GM20431 (cell line): Measurements from ENCODE around the gene TAL1.

Experiments
- in situ Hi-C: fragments of 300-500 bp; cut with MseI, MboI; formaldehyde crosslinking; loops from one replicate; pipeline ENCODE4 v1.15.0; 2020; ENCODE audit warnings: low sequenced_read_pairs; ENCODE audit not compliant: unreplicated experiment

TAL1 gene

DNA sequence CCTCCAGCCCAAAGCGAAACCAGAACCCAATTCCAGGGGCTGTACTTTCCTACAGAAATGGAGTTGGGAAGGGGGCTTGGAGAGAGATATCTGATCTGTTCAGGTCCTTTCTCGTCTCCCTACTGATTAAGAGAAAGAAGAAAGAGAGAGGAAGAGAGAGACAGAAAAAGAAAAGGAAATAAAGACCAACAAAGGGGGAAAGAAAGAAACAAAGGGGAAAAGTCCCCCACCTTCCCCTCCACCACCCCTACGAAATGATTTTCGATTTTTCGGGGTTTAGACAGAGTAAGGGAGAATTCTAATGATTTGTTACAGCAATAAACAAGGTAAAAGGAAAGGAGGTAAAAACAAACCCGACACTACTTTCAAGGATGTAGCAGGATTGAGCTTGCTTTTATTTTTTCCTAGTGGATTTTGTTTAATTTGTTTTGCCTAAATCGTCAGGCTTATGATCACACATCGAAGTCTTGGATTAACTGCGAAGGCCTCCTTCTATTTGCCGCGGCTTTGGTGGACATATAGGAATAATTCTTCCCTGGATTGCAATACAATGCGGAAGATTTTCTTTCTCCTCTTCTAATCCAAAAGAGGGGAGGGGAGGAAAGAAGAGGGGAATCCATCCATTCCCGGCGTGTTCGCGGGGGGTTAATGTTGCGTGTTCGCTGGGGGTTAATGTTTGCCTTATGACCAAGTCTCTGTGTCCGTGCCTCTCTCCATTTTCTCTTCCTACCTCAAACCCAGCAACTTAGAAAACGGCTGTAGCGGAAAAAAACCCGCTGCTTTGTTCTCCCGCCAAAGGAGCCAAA is 1.9 kb downstream of the TAL1 start:
- in situ Hi-C loops, result no loop called here

DNA sequence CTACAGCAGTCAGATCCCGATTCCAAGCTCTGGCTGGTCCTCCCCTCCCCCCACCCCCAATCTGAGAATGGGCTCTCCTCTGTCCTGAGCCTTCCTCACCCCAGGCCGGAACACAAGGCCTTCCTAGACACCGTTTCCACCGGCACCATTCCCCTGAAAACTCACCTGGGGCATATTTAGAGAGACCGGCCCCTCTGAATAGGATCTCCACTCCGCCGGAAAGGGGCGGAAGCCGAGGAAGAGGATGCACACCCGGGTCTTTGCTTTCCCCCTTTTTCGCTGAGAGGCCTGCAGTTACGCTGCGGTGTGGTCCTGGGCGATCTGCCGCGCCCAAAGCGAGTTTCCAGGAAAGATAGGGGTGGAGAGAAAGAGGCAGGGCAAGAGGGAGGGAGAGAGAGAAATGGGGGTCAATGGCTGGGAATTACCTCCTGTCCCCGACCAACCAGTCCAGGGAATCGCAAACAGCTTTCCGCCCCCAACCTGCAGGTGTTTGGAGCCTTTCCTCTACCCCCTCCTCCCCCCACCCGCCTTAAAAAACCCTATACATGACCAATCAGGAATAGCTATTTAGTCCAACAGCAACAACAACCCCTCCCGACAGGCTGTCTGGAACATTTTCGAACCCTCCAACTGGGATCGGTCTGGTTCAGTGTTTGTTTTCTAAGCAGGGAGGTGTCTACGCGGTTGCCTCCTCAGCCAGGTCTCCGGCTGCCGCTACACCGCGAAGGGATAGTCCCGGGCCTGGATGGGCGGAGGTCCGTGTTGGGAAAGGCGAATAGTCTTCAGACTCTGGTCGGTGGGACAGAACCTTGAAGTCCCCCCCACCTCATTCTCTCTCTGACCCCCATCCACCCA is 2.8 kb downstream of the TAL1 start:
- in situ Hi-C loops, result no loop called here

DNA sequence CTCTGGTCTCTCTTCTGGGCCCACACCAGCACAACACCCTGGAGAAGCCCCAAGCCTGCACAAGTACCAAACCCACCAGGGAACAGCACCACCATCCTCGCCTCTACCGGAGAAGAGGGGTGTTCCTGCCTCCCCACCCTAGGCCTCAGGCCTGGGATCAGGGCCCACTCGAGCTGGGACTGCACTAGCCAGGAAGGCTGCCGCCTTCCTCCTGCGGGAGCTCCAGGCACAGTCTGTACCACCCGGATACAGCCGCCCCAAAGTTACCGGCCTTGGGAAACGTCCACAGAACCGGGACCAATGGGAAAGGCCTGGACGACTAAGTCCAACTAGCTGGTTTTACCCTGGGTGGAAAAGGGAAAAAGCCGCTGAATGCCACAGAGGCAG is 3.4 kb downstream of the TAL1 start:
- in situ Hi-C loops, result no loop called here

DNA sequence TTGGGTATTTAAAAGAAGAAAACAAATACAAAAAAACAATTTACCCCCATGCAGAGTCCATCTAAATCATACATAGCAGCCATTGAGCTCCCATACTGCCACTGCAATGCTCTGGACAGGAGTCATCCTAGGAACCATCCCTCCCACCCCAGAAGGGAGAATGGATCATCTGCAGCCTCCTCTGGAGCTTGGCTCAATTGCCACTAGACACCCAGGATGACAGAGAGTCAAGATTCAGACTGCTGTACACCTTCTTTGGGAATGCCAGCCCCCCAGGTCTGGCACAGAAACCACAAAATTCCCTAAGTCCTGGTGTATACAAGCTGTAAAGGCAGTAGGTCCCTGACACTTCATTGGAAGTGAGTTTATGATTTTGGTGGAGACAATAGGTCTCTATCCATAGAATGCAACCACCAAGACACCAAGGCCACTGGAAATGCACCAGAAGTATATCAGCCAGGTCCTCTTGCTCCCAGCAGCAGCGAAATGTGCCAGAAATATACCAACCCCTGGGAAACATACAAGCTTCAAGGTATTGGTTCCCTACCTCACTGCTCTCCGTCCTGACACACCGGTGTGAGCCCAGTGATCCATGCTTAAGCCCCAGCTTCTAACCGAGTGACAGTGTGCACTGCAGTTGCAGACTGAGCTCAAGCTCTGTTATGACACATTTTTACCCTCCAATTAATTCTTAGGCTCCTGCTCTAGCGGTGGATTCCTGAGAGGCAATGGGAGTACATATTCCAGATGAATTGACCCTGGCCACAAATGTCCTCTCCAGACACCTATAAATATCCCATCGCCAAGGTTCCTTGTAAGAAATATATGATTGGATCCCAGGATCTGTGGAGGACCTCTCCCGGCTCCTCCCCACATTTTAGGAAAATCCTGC is 4.4 kb downstream of the TAL1 start:
- in situ Hi-C loops, result no loop called here

DNA sequence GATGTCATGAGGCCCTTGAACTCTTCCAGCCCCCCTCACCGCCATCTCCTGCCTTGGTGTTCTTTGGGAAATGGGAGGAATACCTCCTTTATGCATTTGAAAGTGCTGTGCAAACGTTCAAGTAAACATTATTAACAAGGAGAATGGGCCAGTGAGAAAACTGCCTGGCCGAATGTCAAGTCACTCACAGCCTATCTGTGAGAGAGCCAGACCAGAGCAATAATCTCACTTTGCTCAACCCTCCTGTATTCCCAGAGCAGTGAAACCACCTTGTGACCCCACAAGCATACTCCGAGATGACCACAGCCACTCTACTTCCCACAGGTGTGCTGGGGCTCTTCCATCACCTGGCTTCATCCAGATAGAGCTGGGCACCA is 5.2 kb downstream of the TAL1 start:
- in situ Hi-C loops, result no loop called here

DNA sequence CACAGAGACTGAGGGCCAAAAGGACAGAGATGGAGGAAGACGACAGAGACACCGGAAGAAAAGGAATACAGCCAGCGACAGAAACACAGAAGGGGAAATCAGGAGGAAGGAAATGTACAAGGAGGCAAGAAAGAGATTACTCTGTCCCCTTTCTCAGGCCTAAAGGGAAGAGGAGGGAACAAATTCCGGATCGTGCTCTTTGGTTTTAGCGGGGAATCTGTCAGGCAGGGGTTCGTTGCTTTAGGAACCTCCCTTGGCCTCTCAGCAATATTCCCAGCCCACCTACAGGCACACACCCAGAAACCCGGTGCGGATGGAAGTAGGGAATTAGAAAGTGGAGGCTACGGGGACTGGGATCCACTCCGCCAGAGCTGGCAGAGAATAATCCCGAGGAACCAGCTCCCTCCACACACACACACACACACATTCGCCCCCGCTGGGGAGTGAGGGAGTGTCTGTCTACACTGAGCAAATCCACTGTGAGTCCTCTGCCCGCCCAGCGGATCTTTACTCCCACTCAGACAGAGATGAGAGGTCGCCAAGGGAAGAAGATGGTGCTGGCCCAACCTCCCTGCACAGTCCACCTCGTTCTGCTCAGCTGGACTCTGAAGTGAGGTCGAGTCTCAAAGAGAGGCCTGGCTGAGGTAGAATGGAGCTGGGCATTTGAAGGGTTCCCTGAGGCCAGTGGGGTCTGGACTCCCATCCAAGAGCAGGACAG is 5.7 kb downstream of the TAL1 start:
- in situ Hi-C loops, result no loop called here

DNA sequence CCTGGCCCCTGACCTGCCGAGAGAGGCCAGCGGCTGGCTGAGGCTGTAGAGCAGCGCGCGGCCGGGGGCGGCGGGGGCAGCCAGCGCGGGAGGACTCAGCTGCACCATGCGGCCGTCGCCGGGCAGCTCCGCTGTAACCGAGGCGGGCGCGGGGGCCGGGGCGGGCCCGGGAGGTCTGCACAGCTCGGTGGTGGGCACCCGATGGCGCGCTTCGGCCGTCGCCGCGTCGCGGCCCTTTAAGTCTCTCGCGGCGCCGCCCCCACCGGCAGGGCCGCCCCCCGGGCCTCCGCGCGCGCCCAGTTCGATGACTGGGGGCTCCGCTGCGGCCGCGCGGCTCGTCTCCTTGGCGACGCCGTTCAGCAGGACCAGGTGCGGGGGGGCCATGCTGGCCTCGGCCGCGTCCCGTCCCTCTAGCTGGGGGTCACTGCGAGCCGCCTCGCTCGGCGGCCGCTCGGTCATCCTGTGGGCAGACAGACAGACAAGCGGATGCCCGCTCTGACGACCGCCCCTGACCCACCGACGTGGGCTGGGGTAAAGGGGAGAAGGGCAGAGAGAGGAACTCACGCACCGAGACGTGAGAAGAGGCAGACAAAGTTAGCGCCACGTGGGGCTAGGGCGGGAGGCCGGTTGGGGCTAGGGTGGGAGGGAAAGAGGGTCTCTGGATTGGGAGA is 6.5 kb downstream of the TAL1 start:
- in situ Hi-C loops, result no loop called here

DNA sequence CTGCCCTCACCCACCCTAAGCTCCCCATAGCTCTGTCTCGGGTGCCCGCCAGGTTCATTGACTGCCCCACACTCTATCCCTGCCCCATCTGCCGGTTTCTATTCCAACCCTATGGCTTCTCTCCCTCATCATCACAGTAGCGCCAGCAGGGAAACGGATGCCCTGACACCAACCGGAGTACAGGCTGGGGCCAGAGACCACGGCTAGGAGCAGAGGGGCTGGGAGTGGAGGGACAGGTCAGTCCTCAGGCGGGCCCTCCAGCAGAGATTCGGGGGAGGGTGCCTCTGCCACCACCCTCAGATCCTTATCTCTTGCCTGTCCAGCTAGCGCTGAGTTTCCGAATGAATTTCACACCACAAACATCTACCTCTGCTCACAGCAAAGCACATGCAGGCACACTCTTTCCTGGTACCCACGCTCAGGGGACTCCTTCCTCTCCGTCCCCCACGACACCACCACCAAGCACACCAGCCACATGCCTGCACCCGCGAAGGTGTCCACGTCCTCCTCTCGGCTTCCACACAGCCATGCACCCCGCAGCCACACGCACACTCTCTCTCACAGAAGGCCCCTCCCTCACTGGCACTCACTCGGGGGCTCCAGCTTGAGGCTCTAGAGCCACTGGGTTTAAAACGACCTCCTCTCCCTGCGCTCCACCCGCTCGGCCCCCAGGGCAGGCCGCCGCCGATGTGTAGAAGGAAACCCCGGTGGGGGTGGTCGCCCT is 7.2 kb downstream of the TAL1 start:
- in situ Hi-C loops, result no loop called here

DNA sequence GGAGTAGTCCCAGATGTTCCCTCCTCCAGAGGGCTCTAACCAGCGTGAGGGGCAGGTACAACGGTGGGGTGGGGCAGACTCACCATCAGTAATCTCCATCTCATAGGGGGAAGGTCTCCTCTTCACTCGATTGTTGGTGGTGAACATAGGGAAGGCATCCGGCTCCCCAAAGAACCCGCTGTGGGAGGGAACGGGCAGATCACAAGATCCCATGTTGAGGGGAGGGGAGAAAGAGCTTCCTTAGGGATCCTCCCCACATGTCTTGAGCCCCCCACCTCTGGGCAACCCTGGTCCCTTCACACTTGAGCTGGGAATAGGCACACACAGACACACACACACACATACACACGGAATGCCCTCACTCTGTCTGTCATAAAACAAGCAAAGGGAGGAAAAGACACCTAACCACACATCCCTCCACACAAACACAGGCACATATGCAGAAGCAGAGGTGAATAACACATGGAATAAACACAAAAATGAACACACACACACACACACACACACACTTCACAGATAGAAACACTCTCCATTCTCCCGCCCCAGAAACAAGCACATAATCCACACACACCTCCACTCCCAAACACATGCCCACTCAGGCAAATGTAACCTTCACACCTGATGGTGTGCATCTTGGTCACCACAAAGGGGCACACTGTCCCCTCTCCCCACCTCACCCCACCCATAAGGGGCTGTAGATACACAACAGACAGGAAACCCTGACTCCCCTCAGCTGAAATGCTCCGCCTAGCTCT is 7.9 kb downstream of the TAL1 start:
- in situ Hi-C loops, result no loop called here

DNA sequence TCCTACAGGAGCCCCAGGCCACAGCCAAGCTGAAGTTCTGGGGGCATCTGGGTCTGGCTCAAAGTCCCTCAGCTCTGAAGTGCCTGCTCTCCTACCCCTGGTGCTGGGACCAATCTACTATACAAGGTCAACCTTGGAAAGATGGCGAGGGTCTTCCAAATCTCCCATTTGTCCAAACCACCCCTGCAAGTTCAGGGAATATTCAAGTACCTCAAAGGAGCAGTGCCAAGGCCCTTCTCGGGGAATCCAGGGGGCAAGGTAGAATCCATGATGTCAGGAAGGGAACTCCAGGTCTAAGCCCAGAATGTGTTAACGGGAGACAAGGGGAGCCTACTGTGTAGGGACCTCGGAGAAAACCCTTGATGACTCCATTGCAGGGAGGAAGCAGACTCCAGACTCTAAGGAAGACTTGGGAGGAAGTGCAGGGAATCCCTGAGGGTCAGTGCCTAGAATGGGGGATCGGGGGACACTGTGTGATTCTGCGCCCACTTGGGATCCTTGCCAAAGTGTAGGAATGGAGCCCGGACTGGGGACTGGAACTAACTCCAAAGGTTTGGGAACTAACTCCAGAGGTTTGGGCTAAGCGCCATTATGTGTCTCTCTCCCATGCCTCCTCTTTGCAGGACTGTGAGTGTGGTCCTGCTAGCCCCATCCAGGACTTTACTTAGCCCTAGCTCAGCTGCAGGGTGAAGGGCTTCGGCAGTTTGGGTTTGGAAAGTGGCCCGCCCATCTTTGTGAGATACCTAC is 8.7 kb downstream of the TAL1 start:
- in situ Hi-C loops, result no loop called here

DNA sequence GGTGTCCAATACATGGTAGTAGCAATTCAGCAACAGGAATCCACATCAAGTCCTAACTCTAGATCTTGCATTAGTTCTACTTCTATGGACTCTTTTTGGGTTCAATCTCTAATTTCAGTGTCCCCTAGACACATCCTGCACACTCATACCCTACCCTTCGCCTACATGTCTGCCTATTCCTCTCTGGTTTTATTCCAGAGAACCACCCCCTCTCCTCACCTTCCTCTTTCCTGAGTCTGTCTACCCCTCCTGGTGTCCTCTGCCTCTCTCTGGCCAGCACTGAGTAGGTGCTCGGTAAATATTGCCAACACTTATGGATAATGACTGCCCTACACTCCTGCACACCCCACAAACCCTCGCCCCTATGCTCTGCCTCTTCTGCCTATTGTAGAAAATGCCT is 9.5 kb downstream of the TAL1 start:
- in situ Hi-C loops, result no loop called here

DNA sequence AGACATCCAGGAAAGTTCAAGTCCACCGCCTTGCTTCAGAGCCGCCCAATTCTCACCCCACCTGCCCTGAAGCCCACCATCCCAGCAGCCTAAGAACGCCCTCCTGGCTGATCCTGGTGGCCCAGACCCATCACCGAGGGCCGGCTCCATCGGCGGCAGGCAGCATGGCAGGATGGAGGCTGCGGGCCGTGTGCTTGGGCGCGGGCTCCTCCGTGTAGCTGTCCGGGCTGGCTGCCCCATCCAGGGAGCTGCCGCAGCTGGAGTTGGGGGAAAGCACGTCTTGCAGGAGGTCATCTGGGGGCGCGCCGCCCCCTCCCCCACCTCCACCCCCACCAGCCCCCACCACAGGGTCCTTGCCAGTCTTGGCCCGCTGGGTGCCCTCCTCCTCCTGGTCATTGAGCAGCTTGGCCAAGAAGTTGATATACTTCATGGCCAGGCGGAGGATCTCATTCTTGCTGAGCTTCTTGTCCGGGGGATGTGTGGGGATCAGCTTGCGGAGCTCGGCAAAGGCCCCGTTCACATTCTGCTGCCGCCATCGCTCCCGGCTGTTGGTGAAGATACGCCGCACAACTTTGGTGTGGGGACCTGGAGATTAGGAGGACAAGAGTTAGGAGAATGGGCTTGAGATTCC is 12.3 kb downstream of the TAL1 start:
- in situ Hi-C loops, result no loop called here

DNA sequence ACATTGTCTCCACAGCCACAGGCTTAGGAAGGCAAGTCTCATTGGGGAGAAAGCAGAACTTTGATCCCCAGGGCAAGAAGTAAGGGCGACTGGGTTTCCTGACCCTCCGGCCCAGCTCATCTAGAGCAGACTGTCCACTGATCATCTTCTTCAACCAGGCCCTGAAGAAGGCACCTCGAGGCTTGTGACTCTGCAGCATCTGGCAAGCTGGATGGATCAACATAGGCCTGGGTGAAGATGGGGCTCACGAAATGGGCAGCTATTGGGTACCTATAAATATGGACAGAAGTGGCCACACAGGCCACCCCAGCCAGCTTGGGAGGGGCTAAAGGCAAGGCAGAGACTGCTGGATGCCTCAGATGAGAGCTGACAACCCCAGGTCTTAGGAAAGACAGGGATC is 13.0 kb downstream of the TAL1 start:
- in situ Hi-C loops, result no loop called here

DNA sequence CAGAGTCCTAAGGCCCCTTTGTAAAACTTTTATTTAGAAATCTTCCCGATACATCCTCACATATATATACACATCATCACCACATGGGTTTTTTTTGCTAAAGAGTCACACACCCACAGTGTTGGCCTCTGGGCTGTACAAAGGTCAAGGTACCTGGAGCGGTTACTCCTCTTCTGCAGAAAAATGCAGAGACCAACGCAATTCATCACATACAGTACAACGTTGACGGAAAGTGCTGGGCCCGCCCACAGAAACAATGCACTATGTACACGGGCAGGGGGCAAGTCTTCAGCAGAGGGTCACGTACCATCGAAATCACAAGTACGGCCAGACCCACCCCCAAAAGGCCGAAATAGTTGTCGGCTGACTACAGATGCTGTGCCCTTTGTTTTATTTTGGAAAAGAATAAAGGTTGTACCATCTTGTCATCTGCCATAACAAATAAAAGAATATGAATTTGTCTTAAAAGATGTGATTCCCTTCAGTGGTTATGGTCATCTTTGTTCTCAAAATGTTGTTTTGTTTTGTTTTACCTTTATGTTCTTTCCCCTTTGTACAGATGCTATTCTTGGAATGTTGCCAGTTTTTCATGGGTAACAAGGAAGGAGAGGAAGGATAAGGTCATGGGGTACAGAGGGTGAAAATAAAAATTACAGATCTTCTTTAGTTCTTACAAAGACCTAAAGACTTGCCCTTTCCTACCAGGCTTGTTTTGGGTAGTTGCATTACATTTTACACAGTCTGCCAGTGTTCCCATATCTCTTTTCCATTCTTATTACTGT is 15.6 kb downstream of the TAL1 start:
- in situ Hi-C loops, result no loop called here

DNA sequence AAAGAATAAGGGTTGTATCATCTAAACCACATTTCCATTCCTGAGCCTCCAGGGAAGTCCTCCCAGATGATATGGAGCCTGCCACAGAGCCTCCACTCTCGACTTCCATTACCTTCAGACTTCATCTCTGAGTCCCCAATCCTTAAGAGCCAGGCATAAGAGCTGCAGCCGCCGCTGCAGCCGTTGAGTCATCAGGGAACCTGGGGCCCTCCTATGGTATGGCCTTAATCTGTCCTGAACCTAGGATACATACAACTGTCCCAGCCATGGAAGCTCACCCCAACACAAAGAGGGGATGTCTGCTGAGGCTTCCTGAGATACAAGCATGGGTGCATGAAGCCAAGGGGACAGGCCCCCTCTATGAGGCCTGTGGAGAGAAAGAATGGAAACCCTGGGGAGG is 16.3 kb downstream of the TAL1 start:
- in situ Hi-C loops, result no loop called here

DNA sequence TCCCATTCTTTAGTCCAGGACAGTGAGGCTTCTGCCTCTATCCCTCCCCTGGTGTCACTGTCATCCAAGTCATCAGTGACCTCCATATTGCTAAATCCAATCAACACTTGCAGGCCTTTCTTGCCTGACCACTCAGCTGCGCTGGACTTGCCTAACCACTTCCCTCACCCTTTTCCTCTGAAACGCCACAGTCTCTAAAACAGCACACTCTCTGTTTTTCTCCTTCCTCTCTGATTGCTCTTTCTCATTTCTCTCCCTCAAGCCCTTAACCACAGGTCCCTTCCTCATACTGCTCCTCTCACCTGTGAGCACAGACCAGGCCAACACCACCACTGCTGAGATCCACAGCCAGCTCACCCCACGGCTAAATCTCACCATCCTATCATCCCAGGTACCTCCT is 17.5 kb downstream of the TAL1 start:
- in situ Hi-C loops, result no loop called here
